ENCODE data around the gene ZCCHC7. TPM values are rescaled to one million over a fixed set of nuclear protein-coding genes. Genes with fewer than 3 reads are reported as not detected.

Gene ZCCHC7
- total and polyA plus RNA-seq, 7 experiments from 2014 or later, result 26.1 to 47.1 (median 40.3) TPM

- CTCF ChIA-PET, result no interaction called here
- no peak for ATAC-seq
- H3K27me3 ChIP-seq (ENCODE audit: control insufficient read depth in 2 of 2, insufficient read depth in 2 of 2, low read length in 2 of 2), result no peaks in the 10 kb centered on the region
- no peak overlapping the region for H3K27ac Mint-ChIP-seq
- peaks cover 0 to 29% (median 15%) of the 10 kb centered on the region in 5 donors for H3K36me3 Mint-ChIP-seq
- no peaks in the 10 kb centered on the region for H3K27me3 Mint-ChIP-seq
- H3K36me3 ChIP-seq (ENCODE audit: control insufficient read depth in 2 of 3, insufficient read depth in 3 of 3, low read length in 3 of 3), result peaks cover 0 to under 1% (median 0%) of the 10 kb centered on the region in 3 experiments
- no peaks in the 10 kb centered on the region for H3K4me1 ChIP-seq (ENCODE audit: control insufficient read depth in 2 of 2, insufficient read depth in 2 of 2, low read length in 2 of 2)
- intact Hi-C loops (cut with micrococcal nuclease), result no loop called here
- POLR2A ChIA-PET, result interaction anchor here (0.5 kb wide), 1 partner anchor 27 kb away, joined by 4 read pairs; no protein-coding TSS in a partner anchor
- H3K4me1 Mint-ChIP-seq, result peaks cover 3 to 45% (median 32%) of the 10 kb centered on the region in 7 donors
- H3K9me3 Mint-ChIP-seq, result peaks cover 0 to 2% (median 0%) of the 10 kb centered on the region in 11 donors
- DNase-seq, result no peak
- H3K4me3 ChIP-seq (ENCODE audit: low read length), result no peak overlapping the region
- no peak overlapping the region for H3K4me3 Mint-ChIP-seq
- no peak overlapping the region for H3K27ac ChIP-seq (ENCODE audit: low read depth, low read length)
- H3K9me3 ChIP-seq (ENCODE audit: control insufficient read depth in 2 of 3, low read length in 3 of 3), result no peaks in the 10 kb centered on the region
Measured at GRCh38 chr9:37239224-37239859, 119.0 kb downstream of the ZCCHC7 start.

GRCh38 chr9:37239921-37240320 lies 119.5 kb downstream of the ZCCHC7 start:
- Mint-ChIP-seq H3K9me3 (peaks cover 0 to 2% (median 0%) of the 10 kb centered on the region in 11 donors), H3K27me3 (no peaks in the 10 kb centered on the region), H3K27ac (no peak overlapping the region), H3K36me3 (peaks cover 0 to 27% (median 14%) of the 10 kb centered on the region in 5 donors), H3K4me1 (peaks cover 2 to 43% (median 30%) of the 10 kb centered on the region in 7 donors), H3K4me3 (no peak overlapping the region)
- POLR2A ChIA-PET, result interaction anchor here (0.5 kb wide), 1 partner anchor 28 kb away, joined by 4 read pairs; no protein-coding TSS in a partner anchor
- Histone ChIP-seq H3K27ac (ENCODE audit: low read depth, low read length) (no peak overlapping the region), H3K4me1 (ENCODE audit: control insufficient read depth in 2 of 2, insufficient read depth in 2 of 2, low read length in 2 of 2) (no peaks in the 10 kb centered on the region), H3K4me3 (ENCODE audit: low read length) (no peak overlapping the region), H3K27me3 (ENCODE audit: control insufficient read depth in 2 of 2, insufficient read depth in 2 of 2, low read length in 2 of 2) (no peaks in the 10 kb centered on the region), H3K9me3 (ENCODE audit: control insufficient read depth in 2 of 3, low read length in 3 of 3) (no peaks in the 10 kb centered on the region), H3K36me3 (ENCODE audit: control insufficient read depth in 2 of 3, insufficient read depth in 3 of 3, low read length in 3 of 3) (no peaks in the 10 kb centered on the region)
- DNase-seq (no peak), ATAC-seq (no peak)
- CTCF ChIA-PET, result no interaction called here
- intact Hi-C loops (cut with micrococcal nuclease), result loop anchor here in 1 of 2 donors (10.0 kb wide), 1 partner anchor 55 kb away; no protein-coding TSS in a partner anchor

- ATAC-seq (no peak), DNase-seq (no peak)
- intact Hi-C loops (cut with micrococcal nuclease), result loop anchor here in 1 of 2 donors (10.0 kb wide), 1 partner anchor 53 kb away; no protein-coding TSS in a partner anchor
- Mint-ChIP-seq H3K4me1 (peaks cover 2 to 39% (median 23%) of the 10 kb centered on the region in 7 donors), H3K27ac (no peak overlapping the region), H3K4me3 (no peak overlapping the region), H3K27me3 (no peaks in the 10 kb centered on the region), H3K36me3 (peaks cover 0 to 27% (median 15%) of the 10 kb centered on the region in 5 donors), H3K9me3 (no peaks in the 10 kb centered on the region)
- Histone ChIP-seq H3K4me3 (ENCODE audit: low read length) (no peak overlapping the region), H3K9me3 (ENCODE audit: control insufficient read depth in 2 of 3, low read length in 3 of 3) (no peaks in the 10 kb centered on the region), H3K4me1 (ENCODE audit: control insufficient read depth in 2 of 2, insufficient read depth in 2 of 2, low read length in 2 of 2) (no peaks in the 10 kb centered on the region), H3K36me3 (ENCODE audit: control insufficient read depth in 2 of 3, insufficient read depth in 3 of 3, low read length in 3 of 3) (no peaks in the 10 kb centered on the region), H3K27ac (ENCODE audit: low read depth, low read length) (no peak overlapping the region), H3K27me3 (ENCODE audit: control insufficient read depth in 2 of 2, insufficient read depth in 2 of 2, low read length in 2 of 2) (no peaks in the 10 kb centered on the region)
- ChIA-PET CTCF (interaction anchor here (0.7 to 0.9 kb wide), 2 partner anchors 245 to 256 kb away, joined by 3 to 4 read pairs; no protein-coding TSS in a partner anchor), POLR2A (no interaction called here)
Measured at GRCh38 chr9:37241340-37241739, 121.0 kb downstream of the ZCCHC7 start.

GRCh38 chr9:37242089-37242488 lies 121.7 kb downstream of the ZCCHC7 start:
- Mint-ChIP-seq H3K27ac (no peak overlapping the region), H3K27me3 (no peaks in the 10 kb centered on the region), H3K4me3 (no peak overlapping the region), H3K4me1 (peaks cover 2 to 40% (median 21%) of the 10 kb centered on the region in 7 donors), H3K36me3 (peaks cover 0 to 24% (median 12%) of the 10 kb centered on the region in 5 donors), H3K9me3 (no peaks in the 10 kb centered on the region)
- ATAC-seq, result no peak
- no peak for DNase-seq
- Histone ChIP-seq H3K27me3 (ENCODE audit: control insufficient read depth in 2 of 2, insufficient read depth in 2 of 2, low read length in 2 of 2) (no peaks in the 10 kb centered on the region), H3K9me3 (ENCODE audit: control insufficient read depth in 2 of 3, low read length in 3 of 3) (no peaks in the 10 kb centered on the region), H3K4me1 (ENCODE audit: control insufficient read depth in 2 of 2, insufficient read depth in 2 of 2, low read length in 2 of 2) (no peaks in the 10 kb centered on the region), H3K4me3 (ENCODE audit: low read length) (no peak overlapping the region), H3K36me3 (ENCODE audit: control insufficient read depth in 2 of 3, insufficient read depth in 3 of 3, low read length in 3 of 3) (no peaks in the 10 kb centered on the region), H3K27ac (ENCODE audit: low read depth, low read length) (no peak overlapping the region)
- CTCF ChIA-PET, result interaction anchor here (0.7 kb wide), 1 partner anchor 256 kb away, joined by 3 read pairs; no protein-coding TSS in a partner anchor
- intact Hi-C loops (cut with micrococcal nuclease), result loop anchor here in 1 of 2 donors (10.0 kb wide), 1 partner anchor 53 kb away; no protein-coding TSS in a partner anchor
- POLR2A ChIA-PET, result no interaction called here

- no peaks in the 10 kb centered on the region for H3K27me3 Mint-ChIP-seq
- no peaks in the 10 kb centered on the region for H3K4me1 ChIP-seq (ENCODE audit: control insufficient read depth in 2 of 2, insufficient read depth in 2 of 2, low read length in 2 of 2)
- POLR2A ChIA-PET, result interaction anchor here (0.6 kb wide), 1 partner anchor 106 kb away, joined by 3 read pairs; no protein-coding TSS in a partner anchor
- peaks cover 0 to 17% (median 6%) of the 10 kb centered on the region in 5 donors for H3K36me3 Mint-ChIP-seq
- peaks cover 2 to 28% (median 11%) of the 10 kb centered on the region in 7 donors for H3K4me1 Mint-ChIP-seq
- H3K27ac ChIP-seq (ENCODE audit: low read depth, low read length), result no peak overlapping the region
- H3K4me3 Mint-ChIP-seq, result no peak overlapping the region
- CTCF ChIA-PET, result no interaction called here
- no peak for ATAC-seq
- no peaks in the 10 kb centered on the region for H3K27me3 ChIP-seq (ENCODE audit: control insufficient read depth in 2 of 2, insufficient read depth in 2 of 2, low read length in 2 of 2)
- H3K36me3 ChIP-seq (ENCODE audit: control insufficient read depth in 2 of 3, insufficient read depth in 3 of 3, low read length in 3 of 3), result no peaks in the 10 kb centered on the region
- H3K9me3 ChIP-seq (ENCODE audit: control insufficient read depth in 2 of 3, low read length in 3 of 3), result no peaks in the 10 kb centered on the region
- no peaks in the 10 kb centered on the region for H3K9me3 Mint-ChIP-seq
- intact Hi-C loops (cut with micrococcal nuclease), result loop anchor here in 1 of 2 donors (10.0 kb wide), 1 partner anchor 51 kb away; no protein-coding TSS in a partner anchor
- no peak for DNase-seq
- no peak overlapping the region for H3K4me3 ChIP-seq (ENCODE audit: low read length)
- no peak overlapping the region for H3K27ac Mint-ChIP-seq
Measured at GRCh38 chr9:37243588-37244345, 123.4 kb downstream of the ZCCHC7 start.

- H3K9me3 Mint-ChIP-seq, result no peaks in the 10 kb centered on the region
- POLR2A ChIA-PET, result no interaction called here
Measured at GRCh38 chr9:37246826-37247225, 126.5 kb downstream of the ZCCHC7 start.

More at GRCh38 chr9:37246826-37247225, 126.5 kb downstream of the ZCCHC7 start:
- no peak overlapping the region for H3K4me3 ChIP-seq (ENCODE audit: low read length)
- ATAC-seq (no peak), DNase-seq (no peak)
- no peaks in the 10 kb centered on the region for H3K27me3 ChIP-seq (ENCODE audit: control insufficient read depth in 2 of 2, insufficient read depth in 2 of 2, low read length in 2 of 2)
- Mint-ChIP-seq H3K36me3 (peaks cover 9 to 43% (median 29%) of the 10 kb centered on the region in 5 donors), H3K27ac (no peak overlapping the region), H3K27me3 (no peaks in the 10 kb centered on the region), H3K4me3 (no peak overlapping the region), H3K4me1 (peaks cover 2 to 23% (median 11%) of the 10 kb centered on the region in 7 donors)
- no peaks in the 10 kb centered on the region for H3K36me3 ChIP-seq (ENCODE audit: control insufficient read depth in 2 of 3, insufficient read depth in 3 of 3, low read length in 3 of 3)
- CTCF ChIA-PET, result interaction anchor here (0.9 kb wide), 1 partner anchor 83 kb away, joined by 3 read pairs; no protein-coding TSS in a partner anchor
- H3K9me3 ChIP-seq (ENCODE audit: control insufficient read depth in 2 of 3, low read length in 3 of 3), result no peaks in the 10 kb centered on the region
- no peaks in the 10 kb centered on the region for H3K4me1 ChIP-seq (ENCODE audit: control insufficient read depth in 2 of 2, insufficient read depth in 2 of 2, low read length in 2 of 2)
- intact Hi-C loops (cut with micrococcal nuclease), result loop anchor here (2.0 to 10.0 kb wide), 2 partner anchors 14 to 48 kb away; no protein-coding TSS in a partner anchor
- no peak overlapping the region for H3K27ac ChIP-seq (ENCODE audit: low read depth, low read length)
